Loucy (cell line): ENCODE results near the gene KIF7.

Experiments used
- H2AFZ ChIP-seq: fragments of 200-600 bp; sonication (generic); 2 replicates; pipeline ENCODE4 v1.6.0; 2016; ENCODE audit warnings: antibody characterized with exemption, mild to moderate bottlenecking, low read length, moderate library complexity
- H3F3A ChIP-seq: fragments of 200-600 bp; 2 replicates; pipeline ENCODE4 v1.6.0; 2016; ENCODE audit warnings: antibody characterized with exemption, low read depth, mild to moderate bottlenecking
- H3K27me3 ChIP-seq: fragments of 200-600 bp; sonication (generic); 2 replicates; pipeline ENCODE4 v1.6.1; 2014; ENCODE audit warnings: low read length, mild to moderate bottlenecking; ENCODE audit not compliant: insufficient read depth, poor library complexity, severe bottlenecking
- H3K36me3 ChIP-seq: fragments of 200-600 bp; sonication (generic); 2 replicates; pipeline ENCODE4 v1.6.1; 2016; ENCODE audit warnings: low read length; ENCODE audit not compliant: insufficient read depth
- H3K4me1 ChIP-seq: fragments of 200-600 bp; sonication (generic); 2 replicates; pipeline ENCODE4 v1.5.1; 2014; ENCODE audit warnings: low read length, mild to moderate bottlenecking; ENCODE audit not compliant: insufficient read depth, poor library complexity, severe bottlenecking
- H3K4me2 ChIP-seq: fragments of 200-600 bp; sonication (generic); 2 replicates; pipeline ENCODE4 v1.6.0; 2014; ENCODE audit warnings: antibody characterized with exemption, low read length, low read depth, mild to moderate bottlenecking; ENCODE audit not compliant: poor library complexity, severe bottlenecking
- H3K4me3 ChIP-seq: fragments of 200-600 bp; sonication (generic); 2 replicates; pipeline ENCODE4 v1.5.1; 2014; ENCODE audit warnings: low read length, mild to moderate bottlenecking, mixed read lengths; ENCODE audit not compliant: poor library complexity, severe bottlenecking
- H3K79me2 ChIP-seq: fragments of 200-600 bp; sonication (generic); 2 replicates; pipeline ENCODE4 v1.6.1; 2014; ENCODE audit warnings: low read length; ENCODE audit not compliant: insufficient read depth
- H3K9ac ChIP-seq: fragments of 200-600 bp; sonication (generic); 2 replicates; pipeline ENCODE4 v1.6.0; 2014; ENCODE audit warnings: mild to moderate bottlenecking, low read depth, low read length, moderate library complexity; ENCODE audit not compliant: poor library complexity, severe bottlenecking
- H3K9me2 ChIP-seq: fragments of 200-600 bp; sonication (generic); replicated peaks from 2 replicates; pipeline ENCODE4 v1.6.1; 2016; ENCODE audit warnings: low read depth, low read length, mixed read lengths
- H3K9me3 ChIP-seq: fragments of 200-600 bp; sonication (generic); 2 replicates; pipeline ENCODE4 v1.6.1; 2014; ENCODE audit warnings: mild to moderate bottlenecking, antibody characterized with exemption, low read length, low read depth; ENCODE audit not compliant: insufficient read depth
- H4K20me1 ChIP-seq: fragments of 200-600 bp; sonication (generic); 2 replicates; pipeline ENCODE4 v1.6.0; 2014; ENCODE audit warnings: antibody characterized with exemption, low read length, mild to moderate bottlenecking; ENCODE audit not compliant: insufficient read depth, poor library complexity, severe bottlenecking
- EZH2phosphoT487 ChIP-seq: fragments of 200-600 bp; IDR thresholded peaks from 2 replicates; pipeline ENCODE4 v1.6.1; 2018; ENCODE audit warnings: antibody characterized with exemption, mild to moderate bottlenecking, moderate library complexity, borderline replicate concordance
- TF ChIP-seq, protein P1 (sequence below): fragments of 200-600 bp; sonication (generic); conservative IDR thresholded peaks from 2 replicates; pipeline ENCODE4 v1.5.1; 2014; ENCODE audit warnings: mild to moderate bottlenecking, antibody characterized with exemption, low read length

The KIF7 gene

DNA sequence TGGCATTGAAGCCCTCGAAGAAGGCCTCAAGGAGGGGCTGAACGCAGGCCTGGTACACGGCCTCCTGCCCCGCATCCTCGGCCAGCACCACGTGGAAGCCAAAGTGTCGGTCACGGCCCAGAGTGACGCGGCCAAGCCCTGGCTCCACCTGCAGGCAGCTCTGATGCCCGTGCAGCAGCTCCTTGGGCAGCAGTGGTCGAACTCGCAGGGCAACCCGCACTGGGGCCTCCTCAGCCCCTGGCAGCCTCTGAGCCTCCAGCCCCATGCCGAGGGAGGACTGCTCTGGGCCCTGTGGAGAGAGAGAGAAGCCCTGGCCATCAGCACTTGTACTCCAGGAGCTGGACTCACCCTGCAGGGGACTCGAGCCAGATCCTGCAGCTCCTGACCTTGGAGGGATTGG is 2.6 kb downstream of the KIF7 start:
- Histone ChIP-seq H4K20me1 (no peaks in the 10 kb centered on the region), H3K27me3 (no peaks in the 10 kb centered on the region), H3F3A (peaks cover 5% of the 10 kb centered on the region; the same call in 1 of the 2 replicates), H3K4me1 (peaks cover 15% of the 10 kb centered on the region), H3K4me3 (no peak overlapping the region), H3K79me2 (no peaks in the 10 kb centered on the region), H3K36me3 (no peaks in the 10 kb centered on the region), H3K9me3 (no peaks in the 10 kb centered on the region), H2AFZ (no peak overlapping the region), H3K4me2 (no peak overlapping the region), H3K9ac (no peak overlapping the region), H3K9me2 (no peaks in the 10 kb centered on the region)
- TF ChIP-seq, protein P1, sequence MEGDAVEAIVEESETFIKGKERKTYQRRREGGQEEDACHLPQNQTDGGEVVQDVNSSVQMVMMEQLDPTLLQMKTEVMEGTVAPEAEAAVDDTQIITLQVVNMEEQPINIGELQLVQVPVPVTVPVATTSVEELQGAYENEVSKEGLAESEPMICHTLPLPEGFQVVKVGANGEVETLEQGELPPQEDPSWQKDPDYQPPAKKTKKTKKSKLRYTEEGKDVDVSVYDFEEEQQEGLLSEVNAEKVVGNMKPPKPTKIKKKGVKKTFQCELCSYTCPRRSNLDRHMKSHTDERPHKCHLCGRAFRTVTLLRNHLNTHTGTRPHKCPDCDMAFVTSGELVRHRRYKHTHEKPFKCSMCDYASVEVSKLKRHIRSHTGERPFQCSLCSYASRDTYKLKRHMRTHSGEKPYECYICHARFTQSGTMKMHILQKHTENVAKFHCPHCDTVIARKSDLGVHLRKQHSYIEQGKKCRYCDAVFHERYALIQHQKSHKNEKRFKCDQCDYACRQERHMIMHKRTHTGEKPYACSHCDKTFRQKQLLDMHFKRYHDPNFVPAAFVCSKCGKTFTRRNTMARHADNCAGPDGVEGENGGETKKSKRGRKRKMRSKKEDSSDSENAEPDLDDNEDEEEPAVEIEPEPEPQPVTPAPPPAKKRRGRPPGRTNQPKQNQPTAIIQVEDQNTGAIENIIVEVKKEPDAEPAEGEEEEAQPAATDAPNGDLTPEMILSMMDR, result no peak
- no peak for TF ChIP-seq EZH2phosphoT487

DNA sequence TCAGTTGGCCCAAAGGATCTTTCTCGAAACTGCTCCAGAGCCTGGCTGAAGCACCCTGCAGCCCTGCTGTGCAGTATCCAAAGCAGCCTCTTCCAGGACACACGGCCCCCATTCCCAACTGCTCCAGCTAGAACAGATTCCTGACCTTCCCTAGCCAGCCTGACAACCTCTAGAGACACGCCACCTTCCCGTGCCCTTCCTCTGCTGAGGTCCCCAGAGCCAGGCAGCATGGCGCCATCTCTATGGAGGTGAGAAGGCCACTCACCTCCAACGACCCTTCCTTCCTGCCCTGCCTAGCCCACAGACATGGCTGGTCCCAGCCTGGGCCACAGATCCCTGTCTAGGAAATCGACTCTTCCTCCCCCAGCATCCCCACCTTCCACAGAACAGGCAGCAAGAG is 3.1 kb downstream of the KIF7 start:
- Histone ChIP-seq H3K4me2 (no peak overlapping the region), H3K36me3 (no peaks in the 10 kb centered on the region), H3F3A (peaks cover 5% of the 10 kb centered on the region; the same call in 1 of the 2 replicates), H3K4me3 (no peak overlapping the region), H2AFZ (no peak overlapping the region), H3K79me2 (no peaks in the 10 kb centered on the region), H3K9ac (no peak overlapping the region), H3K27me3 (no peaks in the 10 kb centered on the region), H3K4me1 (peaks cover 15% of the 10 kb centered on the region), H4K20me1 (no peaks in the 10 kb centered on the region), H3K9me3 (no peaks in the 10 kb centered on the region), H3K9me2 (no peaks in the 10 kb centered on the region)
- no peak for TF ChIP-seq EZH2phosphoT487
- TF ChIP-seq, protein P1, result no peak

DNA sequence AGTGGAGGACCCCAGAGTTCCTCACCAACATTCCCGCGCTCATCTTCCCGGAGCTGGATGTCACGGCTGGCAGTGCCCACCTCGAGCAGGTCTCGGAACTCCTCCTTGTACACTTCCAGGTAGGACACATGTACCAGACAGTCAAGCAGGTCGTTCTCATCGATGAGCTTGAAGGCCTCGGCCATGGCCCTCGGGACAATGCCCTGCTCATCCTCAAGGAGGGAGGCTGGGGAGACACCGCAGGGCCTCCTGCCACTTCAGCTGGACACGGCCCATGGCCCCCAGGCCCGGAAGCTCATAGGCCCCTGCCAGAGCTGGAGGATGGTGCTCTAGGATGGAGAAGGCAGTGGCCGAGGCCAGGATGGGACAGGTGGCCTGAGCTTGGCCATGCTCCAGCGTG is 5.6 kb downstream of the KIF7 start:
- H3K9ac ChIP-seq, result no peak overlapping the region
- no peaks in the 10 kb centered on the region for H4K20me1 ChIP-seq
- H3K4me3 ChIP-seq, result no peak overlapping the region
- TF ChIP-seq, protein P1, result no peak
- no peak for TF ChIP-seq EZH2phosphoT487
- H3K27me3 ChIP-seq, result no peaks in the 10 kb centered on the region
- H2AFZ ChIP-seq, result no peak overlapping the region
- peaks cover 4% of the 10 kb centered on the region for H3K4me1 ChIP-seq
- H3K9me2 ChIP-seq, result no peaks in the 10 kb centered on the region
- no peaks in the 10 kb centered on the region for H3F3A ChIP-seq
- H3K79me2 ChIP-seq, result no peaks in the 10 kb centered on the region
- H3K4me2 ChIP-seq, result no peak overlapping the region
- H3K9me3 ChIP-seq, result no peaks in the 10 kb centered on the region
- H3K36me3 ChIP-seq, result no peaks in the 10 kb centered on the region
